HepG2 (cell line): Measurements from ENCODE around the gene GSTK1. TPM values are rescaled to one million over a fixed set of nuclear protein-coding genes. Genes with fewer than 3 reads are reported as not detected.

Experiments
- ARID2 ChIP-seq: sonication (generic); formaldehyde crosslinking; IDR thresholded peaks from 2 replicates; pipeline ENCODE4 v1.8.1; 2022; ENCODE audit warnings: mild to moderate bottlenecking, missing genetic modification reagents, borderline replicate concordance
- ETV6 ChIP-seq: sonication (generic); formaldehyde crosslinking; conservative IDR thresholded peaks from 2 replicates; pipeline ENCODE4 v1.4.0; 2020; ENCODE audit warnings: missing genetic modification reagents
- HBP1 ChIP-seq: IDR thresholded peaks from 2 replicates; pipeline ENCODE4 v1.6.1; 2016; ENCODE audit warnings: low read depth, control low read depth
- HNRNPLL ChIP-seq: fragments of 200-400 bp; formaldehyde crosslinking; IDR thresholded peaks from 2 replicates; pipeline ENCODE4 v1.6.1; 2017; ENCODE audit warnings: mild to moderate bottlenecking, low read depth, low read length; ENCODE audit not compliant: poor library complexity, severe bottlenecking
- HOXA9 ChIP-seq: sonication (generic); formaldehyde crosslinking; IDR thresholded peaks from 2 replicates; pipeline ENCODE4 v1.8.1; 2022; ENCODE audit warnings: missing genetic modification reagents, mild to moderate bottlenecking, moderate library complexity, borderline replicate concordance
- SMAD1 ChIP-seq: sonication (generic); formaldehyde crosslinking; IDR thresholded peaks from 2 replicates; pipeline ENCODE4 v1.4.0; 2020; ENCODE audit warnings: missing genetic modification reagents, low read depth, mild to moderate bottlenecking, borderline replicate concordance
- TFDP1 ChIP-seq: IDR thresholded peaks from 2 replicates; pipeline ENCODE4 v1.6.1; 2016; ENCODE audit warnings: missing compliant biosample characterization, missing genetic modification reagents, borderline replicate concordance
- ZBTB42 ChIP-seq: sonication (generic); formaldehyde crosslinking; IDR thresholded peaks from 2 replicates; pipeline ENCODE4 v1.5.0; 2020; ENCODE audit warnings: mild to moderate bottlenecking, missing genetic modification reagents
- ZKSCAN8 ChIP-seq: IDR thresholded peaks from 2 replicates; pipeline ENCODE4 v1.6.1; 2016; ENCODE audit warnings: borderline replicate concordance, missing genetic modification reagents, missing compliant biosample characterization
- ZNF143 ChIP-seq: sonication (generic); formaldehyde crosslinking; IDR thresholded peaks from 2 replicates; pipeline ENCODE4 v1.4.0; 2020; ENCODE audit warnings: missing genetic modification reagents
- ZNF20 ChIP-seq: sonication (generic); formaldehyde crosslinking; IDR thresholded peaks from 2 replicates; pipeline ENCODE4 v1.4.0; 2020; ENCODE audit warnings: mild to moderate bottlenecking, moderate library complexity, missing genetic modification reagents
- ZNF616 ChIP-seq: sonication (generic); formaldehyde crosslinking; IDR thresholded peaks from 2 replicates; pipeline ENCODE4 v1.5.0; 2020; ENCODE audit warnings: low read depth, mild to moderate bottlenecking, missing genetic modification reagents
- ZNF687 ChIP-seq: sonication (generic); formaldehyde crosslinking; IDR thresholded peaks from 2 replicates; pipeline ENCODE4 v1.5.1; 2020; ENCODE audit warnings: mild to moderate bottlenecking, missing genetic modification reagents, moderate library complexity
- ZXDC ChIP-seq: sonication (generic); formaldehyde crosslinking; IDR thresholded peaks from 2 replicates; pipeline ENCODE4 v1.5.0; 2020; ENCODE audit warnings: mild to moderate bottlenecking, missing genetic modification reagents
- ZZZ3 ChIP-seq: sonication (generic); formaldehyde crosslinking; IDR thresholded peaks from 2 replicates; pipeline ENCODE4 v1.4.0; 2020; ENCODE audit warnings: missing genetic modification reagents, mild to moderate bottlenecking, borderline replicate concordance
- polyA plus RNA-seq, 8 experiments: library from polyadenylated mRNA; depleted of rRNA in 3 of 8; stranded (reverse) in 7 of 8; unstranded in 1 of 8; fragments of >200 nt; fragmentation: Illumina TruSeq in 4 of 8; extraction: Trizol in 4 of 8; gene quantifications; 2 replicates each; pipeline versions ENCODE4 v1.2.1 to v1.2.3, GENCODE V29; 2011 to 2016; ENCODE audit warnings: low read depth in 4 of 8, missing spikeins in 1 of 8, mixed read lengths in 1 of 8; ENCODE audit not compliant: insufficient read depth in 1 of 8
- total RNA-seq, 5 experiments: library from RNA; depleted of rRNA; stranded (reverse); fragments of >200 nt; fragmentation: Illumina TruSeq; extraction: Trizol; gene quantifications; 2 replicates each; pipeline ENCODE4 v1.2.3, GENCODE V29; 2016; ENCODE audit warnings: low read depth in 1 of 5
- TF ChIP-seq, protein P1 (sequence below): sonication (generic); formaldehyde crosslinking; IDR thresholded peaks from 2 replicates; pipeline ENCODE4 v1.9.0; 2021; ENCODE audit warnings: missing genetic modification reagents, mild to moderate bottlenecking, borderline replicate concordance

The GSTK1 gene
- total and polyA plus RNA-seq, 2 of the 13 experiments (the other 11 are each of a cell fraction or from before 2014, with no cell fraction given) = 64.6 to 92.1 TPM

GRCh38 chr7:143263266-143264195 is at the start of gene GSTK1 (continued):
- TF ChIP-seq HBP1 (no peak), SMAD1 (CRISPR knock-in tag) (0 out of 2 replicates have a peak, but pooled peaks have one; percentile 28), ZNF687 (CRISPR knock-in tag) (peak; percentile 90), ZXDC (peak; percentile 63; the same call in 1 of the 2 replicates), HOXA9 (CRISPR knock-in tag) (no peak), TFDP1 (CRISPR knock-in tag) (peak; percentile 28; the same call in 1 of the 2 replicates), ZZZ3 (no peak), HNRNPLL (peak; percentile 74), ZNF616 (no peak), ETV6 (peak; percentile 67; the same call in 1 of the 2 replicates), ZNF20 (CRISPR knock-in tag) (no peak), ZBTB42 (CRISPR knock-in tag) (no peak), ARID2 (CRISPR knock-in tag) (peak; percentile 69; the same call in 1 of the 2 replicates), ZKSCAN8 (CRISPR knock-in tag) (peak; percentile 30; the same call in 1 of the 2 replicates), ZNF143 (CRISPR knock-in tag) (0 out of 2 replicates have a peak, but pooled peaks have one; percentile 25)
- TF ChIP-seq, protein P1, sequence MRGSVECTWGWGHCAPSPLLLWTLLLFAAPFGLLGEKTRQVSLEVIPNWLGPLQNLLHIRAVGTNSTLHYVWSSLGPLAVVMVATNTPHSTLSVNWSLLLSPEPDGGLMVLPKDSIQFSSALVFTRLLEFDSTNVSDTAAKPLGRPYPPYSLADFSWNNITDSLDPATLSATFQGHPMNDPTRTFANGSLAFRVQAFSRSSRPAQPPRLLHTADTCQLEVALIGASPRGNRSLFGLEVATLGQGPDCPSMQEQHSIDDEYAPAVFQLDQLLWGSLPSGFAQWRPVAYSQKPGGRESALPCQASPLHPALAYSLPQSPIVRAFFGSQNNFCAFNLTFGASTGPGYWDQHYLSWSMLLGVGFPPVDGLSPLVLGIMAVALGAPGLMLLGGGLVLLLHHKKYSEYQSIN (CRISPR knock-in tag) = no peak
